D721Med (cell line): Measurements from ENCODE around the gene TGFBR1.

Experiments used
- DNase-seq: peaks from one replicate; pipeline ENCODE4 v3.0.0; 2011; ENCODE audit warnings: low spot score; ENCODE audit not compliant: insufficient read length
- FAIRE-seq: peaks from 2 replicates; lab custom pipeline; 2011; peaks lifted over from hg19 to GRCh38; lab: Jason Lieb, UNC
- TF ChIP-seq, protein P1 (sequence below): IDR thresholded peaks from 2 replicates; pipeline ENCODE4 v1.5.1; 2012; ENCODE audit warnings: mild to moderate bottlenecking, control low read depth; ENCODE audit not compliant: insufficient read depth; ENCODE audit errors: missing control alignments

TGFBR1 gene

GRCh38 chr9:99182356-99182755, 77.4 kb downstream of the TGFBR1 start:
- TF ChIP-seq, protein P1, sequence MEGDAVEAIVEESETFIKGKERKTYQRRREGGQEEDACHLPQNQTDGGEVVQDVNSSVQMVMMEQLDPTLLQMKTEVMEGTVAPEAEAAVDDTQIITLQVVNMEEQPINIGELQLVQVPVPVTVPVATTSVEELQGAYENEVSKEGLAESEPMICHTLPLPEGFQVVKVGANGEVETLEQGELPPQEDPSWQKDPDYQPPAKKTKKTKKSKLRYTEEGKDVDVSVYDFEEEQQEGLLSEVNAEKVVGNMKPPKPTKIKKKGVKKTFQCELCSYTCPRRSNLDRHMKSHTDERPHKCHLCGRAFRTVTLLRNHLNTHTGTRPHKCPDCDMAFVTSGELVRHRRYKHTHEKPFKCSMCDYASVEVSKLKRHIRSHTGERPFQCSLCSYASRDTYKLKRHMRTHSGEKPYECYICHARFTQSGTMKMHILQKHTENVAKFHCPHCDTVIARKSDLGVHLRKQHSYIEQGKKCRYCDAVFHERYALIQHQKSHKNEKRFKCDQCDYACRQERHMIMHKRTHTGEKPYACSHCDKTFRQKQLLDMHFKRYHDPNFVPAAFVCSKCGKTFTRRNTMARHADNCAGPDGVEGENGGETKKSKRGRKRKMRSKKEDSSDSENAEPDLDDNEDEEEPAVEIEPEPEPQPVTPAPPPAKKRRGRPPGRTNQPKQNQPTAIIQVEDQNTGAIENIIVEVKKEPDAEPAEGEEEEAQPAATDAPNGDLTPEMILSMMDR = no peak
- FAIRE-seq (no peak), DNase-seq (no peak)

DNA sequence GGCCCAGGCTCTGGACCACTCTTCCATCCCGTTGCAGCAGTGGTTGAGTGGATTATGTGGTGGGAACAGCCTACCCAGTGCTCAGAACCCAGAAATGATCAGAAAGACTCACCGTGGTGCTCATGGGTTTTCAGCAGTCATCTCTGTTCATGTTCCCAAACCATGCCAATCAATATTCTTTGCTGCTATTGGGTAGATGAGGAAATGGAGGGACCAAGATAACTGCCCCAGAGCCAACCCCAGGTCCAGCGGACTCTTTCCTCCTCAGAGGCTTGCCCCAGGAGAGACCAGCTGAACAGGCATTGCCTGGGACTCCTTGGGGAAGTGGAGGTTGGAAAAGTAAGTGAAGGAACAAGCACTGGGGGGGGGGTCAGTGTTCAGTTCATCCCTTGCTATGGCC, 78.7 kb downstream of the TGFBR1 start:
- DNase-seq = no peak
- TF ChIP-seq, protein P1 = no peak
- no peak for FAIRE-seq

GRCh38 chr9:99184110-99184474, 79.2 kb downstream of the TGFBR1 start:
- TF ChIP-seq, protein P1 = no peak
- FAIRE-seq (no peak), DNase-seq (no peak)

GRCh38 chr9:99184475-99185347, 79.8 kb downstream of the TGFBR1 start:
- DNase-seq = peak; percentile 77
- TF ChIP-seq, protein P1 = peak; percentile 93
- FAIRE-seq = no peak

DNA sequence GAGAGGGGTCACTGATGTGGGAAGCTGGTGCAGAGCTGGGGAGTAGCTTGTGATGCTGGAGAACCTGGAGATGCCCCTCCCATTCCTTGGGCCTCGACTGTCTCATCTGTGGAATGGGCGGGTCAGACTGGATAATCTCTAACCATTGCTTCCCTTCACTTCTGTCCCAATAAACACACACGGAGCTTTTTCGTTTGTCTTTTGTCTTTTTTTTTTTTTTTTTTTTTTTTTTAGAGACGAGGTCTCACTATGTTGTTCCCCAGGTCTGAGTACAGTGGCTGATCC, 80.4 kb downstream of the TGFBR1 start:
- TF ChIP-seq, protein P1 = no peak
- DNase-seq = no peak
- FAIRE-seq = no peak

DNA sequence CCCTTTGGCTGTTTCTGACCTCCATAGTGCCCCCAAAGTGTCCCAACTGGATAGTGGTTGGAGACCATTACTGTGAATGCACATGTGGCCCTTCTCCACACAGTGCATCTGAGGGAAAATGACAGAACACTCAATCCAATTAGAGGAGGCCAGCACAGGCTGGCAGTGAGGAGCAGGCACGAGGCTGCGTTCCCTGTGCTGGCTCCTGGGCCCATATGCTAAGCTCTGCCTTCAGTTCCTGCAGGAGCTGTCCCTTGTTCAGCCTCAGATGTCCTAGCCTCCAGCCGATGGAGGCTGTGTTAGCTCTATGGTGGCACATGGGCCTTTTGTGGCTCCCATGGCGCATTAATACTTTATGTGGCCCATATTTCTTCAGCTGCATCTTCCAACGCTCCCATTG, 81.0 kb downstream of the TGFBR1 start:
- no peak for DNase-seq
- FAIRE-seq = no peak
- TF ChIP-seq, protein P1 = no peak

GRCh38 chr9:99187311-99187710, 82.4 kb downstream of the TGFBR1 start:
- DNase-seq = no peak
- TF ChIP-seq, protein P1 = no peak
- FAIRE-seq = no peak
